CD14-positive monocyte (primary cell): Measurements from ENCODE around the gene DENND2D. TPM values are rescaled to one million over a fixed set of nuclear protein-coding genes. Genes with fewer than 3 reads are reported as not detected.

Experiments
- DNase-seq, 3 donors: peaks; one replicate each; pipeline ENCODE4 v3.0.0-alpha.2; 2011 to 2022
- H2AFZ ChIP-seq: 2 replicates; pipeline ENCODE4 v1.6.0; 2012; ENCODE audit warnings: mild to moderate bottlenecking, low read depth, low read length, inconsistent platforms; ENCODE audit not compliant: insufficient read depth, poor library complexity, severe bottlenecking
- H3K27ac ChIP-seq, 2 donors: 1 replicate in 1 of 2; 2 replicates in 1 of 2; pipeline ENCODE4 v1.5.1; 2012 to 2013; ENCODE audit warnings: low read length in 2 of 2, control low read depth in 1 of 2, inconsistent platforms in 1 of 2, low read depth in 1 of 2, mild to moderate bottlenecking in 1 of 2
- H3K27me3 ChIP-seq, 2 donors: one replicate each; pipeline versions ENCODE4 v1.6.0 to v1.6.1; 2011 to 2013; ENCODE audit warnings: low read length in 2 of 2; ENCODE audit not compliant: control insufficient read depth in 2 of 2, insufficient read depth in 2 of 2
- H3K36me3 ChIP-seq, 2 donors: replicated peaks in 1 of 2; 1 replicate in 1 of 2; 2 replicates in 1 of 2; pipeline versions ENCODE4 v1.5.1 to v1.6.1; 2012 to 2013; ENCODE audit warnings: low read length in 2 of 2, control low read depth in 1 of 2, inconsistent platforms in 1 of 2, mild to moderate bottlenecking in 1 of 2; ENCODE audit not compliant: insufficient read depth in 2 of 2, control insufficient read depth in 1 of 2
- H3K4me1 ChIP-seq, 2 donors: 1 replicate in 1 of 2; 2 replicates in 1 of 2; pipeline versions ENCODE4 v1.5.1 to v1.6.1; 2012 to 2013; ENCODE audit warnings: low read length in 2 of 2, control low read depth in 1 of 2, inconsistent platforms in 1 of 2, mild to moderate bottlenecking in 1 of 2, moderate library complexity in 1 of 2; ENCODE audit not compliant: insufficient read depth in 2 of 2, control insufficient read depth in 1 of 2
- H3K4me2 ChIP-seq: replicated peaks from 2 replicates; pipeline ENCODE3; 2012; ENCODE audit warnings: low read length, moderate library complexity, mild to moderate bottlenecking; ENCODE audit not compliant: poor library complexity, severe bottlenecking; ENCODE audit errors: extremely low read depth
- H3K4me3 ChIP-seq, 3 experiments: fragments of 200-600 bp in 1 of 3; sonication (generic) in 1 of 3; replicated peaks in 1 of 3; 1 replicate in 2 of 3; 2 replicates in 1 of 3; pipeline ENCODE4 v1.5.1; 2011 to 2013; ENCODE audit warnings: low read length in 3 of 3, mild to moderate bottlenecking in 3 of 3, control low read depth in 2 of 3, low read depth in 2 of 3, inconsistent platforms in 1 of 3, moderate library complexity in 1 of 3
- H3K79me2 ChIP-seq: 2 replicates; pipeline ENCODE4 v1.6.0; 2012; ENCODE audit warnings: mild to moderate bottlenecking, control low read depth, inconsistent platforms, low read length, moderate library complexity; ENCODE audit not compliant: insufficient read depth
- H3K9ac ChIP-seq: 2 replicates; pipeline ENCODE4 v1.6.0; 2017; ENCODE audit warnings: low read length, mild to moderate bottlenecking; ENCODE audit not compliant: insufficient read depth, poor library complexity, severe bottlenecking
- H3K9me3 ChIP-seq, 2 donors: replicated peaks in 1 of 2; 1 replicate in 1 of 2; 2 replicates in 1 of 2; pipeline versions ENCODE4 v1.5.1 to v1.6.1; 2012 to 2013; ENCODE audit warnings: low read length in 2 of 2, control low read depth in 1 of 2; ENCODE audit not compliant: control insufficient read depth in 1 of 2, insufficient read depth in 1 of 2
- H4K20me1 ChIP-seq: 2 replicates; pipeline ENCODE4 v1.6.0; 2012; ENCODE audit warnings: mild to moderate bottlenecking, low read length, control low read depth, moderate library complexity; ENCODE audit not compliant: insufficient read depth
- H3K27ac Mint-ChIP-seq, 7 donors: one replicate each; pipeline ENCODE4 v1.8.0; 2020; ENCODE audit warnings: mild to moderate bottlenecking in 7 of 7, mixed read lengths in 7 of 7, moderate library complexity in 6 of 7, inconsistent platforms in 2 of 7
- H3K27me3 Mint-ChIP-seq, 3 donors: one replicate each; pipeline ENCODE4 v1.8.0; 2021 to 2022; ENCODE audit warnings: low read depth in 3 of 3, mild to moderate bottlenecking in 3 of 3, mixed read lengths in 3 of 3, moderate library complexity in 3 of 3, inconsistent platforms in 1 of 3
- H3K36me3 Mint-ChIP-seq, 2 donors: one replicate each; pipeline ENCODE4 v1.8.0; 2020; ENCODE audit warnings: mixed read lengths in 2 of 2, inconsistent platforms in 1 of 2, mild to moderate bottlenecking in 1 of 2
- H3K4me1 Mint-ChIP-seq: one replicate; pipeline ENCODE4 v1.8.0; 2020; ENCODE audit warnings: mild to moderate bottlenecking, mixed read lengths
- H3K4me3 Mint-ChIP-seq, 2 donors: one replicate each; pipeline ENCODE4 v1.8.0; 2020; ENCODE audit warnings: mild to moderate bottlenecking in 2 of 2, mixed read lengths in 2 of 2, moderate library complexity in 1 of 2
- H3K9me3 Mint-ChIP-seq, 7 donors: one replicate each; pipeline ENCODE4 v1.8.0; 2020 to 2022; ENCODE audit warnings: mixed read lengths in 7 of 7, mild to moderate bottlenecking in 6 of 7, moderate library complexity in 6 of 7, inconsistent platforms in 2 of 7
- CTCF ChIP-seq: fragments of 200-600 bp; IDR thresholded peaks from one replicate; pipeline ENCODE4 v1.8.0; 2022; ENCODE audit warnings: antibody characterized with exemption, mild to moderate bottlenecking
- WGBS: methylation state at CpG from one replicate; pipeline ENCODE4 v1.1.5; 2013; ENCODE audit warnings: missing lambda C conversion rate; ENCODE audit not compliant: insufficient coverage; 5-methylcytosine and 5-hydroxymethylcytosine counted together
- intact Hi-C, 2 donors: fragments of 100-400 bp; cut with micrococcal nuclease; formaldehyde crosslinking; loops; one replicate each; pipeline versions ENCODE4 v1.15.0 to v1.15.1; 2023
- polyA plus RNA-seq, 3 donors: library from polyadenylated mRNA; depleted of rRNA in 1 of 3; unstranded in 2 of 3; stranded (reverse) in 1 of 3; fragments of 300-500 nt in 2 of 3; fragments of >200 nt in 1 of 3; fragmentation: Illumina TruSeq in 2 of 3; gene quantifications; 1 replicate in 2 of 3; 2 replicates in 1 of 3; pipeline ENCODE4 v1.2.3, GENCODE V29; 2012 to 2021

DENND2D gene
- polyA plus RNA-seq, 3 donors: 19.1 to 24.0 (median 22.4) TPM

GRCh38 chr1:111145963-111146768 lies 54.3 kb downstream of the DENND2D start:
- Mint-ChIP-seq H3K27me3 (no peaks in the 10 kb centered on the region), H3K9me3 (no peaks in the 10 kb centered on the region), H3K4me3 (no peak overlapping the region), H3K36me3 (peaks cover 49 to 50% of the 10 kb centered on the region in 2 donors), H3K27ac (peak overlapping the region in 3 of 7 donors; percentile 4 to 77 (median 33)), H3K4me1 (peaks cover 51% of the 10 kb centered on the region)
- Histone ChIP-seq H3K4me1 (peaks cover 17 to 19% of the 10 kb centered on the region in 2 donors), H3K9ac (no peak overlapping the region), H3K4me2 (no peak overlapping the region), H3K79me2 (peaks cover 100% of the 10 kb centered on the region), H4K20me1 (peaks cover 99% of the 10 kb centered on the region), H3K36me3 (peaks cover 40 to 54% of the 10 kb centered on the region in 2 donors), H3K27me3 (no peaks in the 10 kb centered on the region), H3K27ac (no peak overlapping the region), H2AFZ (no peak overlapping the region), H3K4me3 (no peak overlapping the region), H3K9me3 (no peaks in the 10 kb centered on the region)
- no peak for DNase-seq
- TF ChIP-seq CTCF: no peak
- intact Hi-C loops: no loop called here

- H3K9ac ChIP-seq: no peak overlapping the region
- WGBS: 92% methylated on average over 1 of the region's 2 CpGs
- Mint-ChIP-seq H3K27ac (peak overlapping the region in 4 of 7 donors; percentile 21 to 68 (median 46)), H3K36me3 (peaks cover 44% of the 10 kb centered on the region in 2 donors), H3K9me3 (no peaks in the 10 kb centered on the region), H3K27me3 (no peaks in the 10 kb centered on the region), H3K4me1 (peaks cover 51% of the 10 kb centered on the region), H3K4me3 (no peak overlapping the region)
- TF ChIP-seq CTCF: no peak
- H2AFZ ChIP-seq: no peak overlapping the region
- H3K4me2 ChIP-seq: no peak overlapping the region
- no peak for DNase-seq
- H4K20me1 ChIP-seq: peaks cover 99% of the 10 kb centered on the region
- H3K4me3 ChIP-seq: no peak overlapping the region
- no peaks in the 10 kb centered on the region for H3K9me3 ChIP-seq
- H3K27me3 ChIP-seq: no peaks in the 10 kb centered on the region
- peaks cover 37 to 48% of the 10 kb centered on the region in 2 donors for H3K36me3 ChIP-seq
- peaks cover 17 to 23% of the 10 kb centered on the region in 2 donors for H3K4me1 ChIP-seq
- intact Hi-C loops: no loop called here
- peaks cover 100% of the 10 kb centered on the region for H3K79me2 ChIP-seq
- no peak overlapping the region for H3K27ac ChIP-seq
Measured at GRCh38 chr1:111145542-111145941, 54.9 kb downstream of the DENND2D start.
